GM08714 (cell line): ENCODE data around the gene EEF1AKMT4.

Source experiments
- H3K4me3 ChIP-seq: fragments of 200-500 bp; sonication (Bioruptor generic); 2 replicates; pipeline ENCODE4 v1.5.1; 2014; ENCODE audit warnings: mild to moderate bottlenecking, low read length, inconsistent platforms
- ZNF274 ChIP-seq: IDR thresholded peaks from 2 replicates; pipeline ENCODE4 v1.6.1; 2012; ENCODE audit warnings: mild to moderate bottlenecking, low read depth, low read length

Gene EEF1AKMT4

DNA sequence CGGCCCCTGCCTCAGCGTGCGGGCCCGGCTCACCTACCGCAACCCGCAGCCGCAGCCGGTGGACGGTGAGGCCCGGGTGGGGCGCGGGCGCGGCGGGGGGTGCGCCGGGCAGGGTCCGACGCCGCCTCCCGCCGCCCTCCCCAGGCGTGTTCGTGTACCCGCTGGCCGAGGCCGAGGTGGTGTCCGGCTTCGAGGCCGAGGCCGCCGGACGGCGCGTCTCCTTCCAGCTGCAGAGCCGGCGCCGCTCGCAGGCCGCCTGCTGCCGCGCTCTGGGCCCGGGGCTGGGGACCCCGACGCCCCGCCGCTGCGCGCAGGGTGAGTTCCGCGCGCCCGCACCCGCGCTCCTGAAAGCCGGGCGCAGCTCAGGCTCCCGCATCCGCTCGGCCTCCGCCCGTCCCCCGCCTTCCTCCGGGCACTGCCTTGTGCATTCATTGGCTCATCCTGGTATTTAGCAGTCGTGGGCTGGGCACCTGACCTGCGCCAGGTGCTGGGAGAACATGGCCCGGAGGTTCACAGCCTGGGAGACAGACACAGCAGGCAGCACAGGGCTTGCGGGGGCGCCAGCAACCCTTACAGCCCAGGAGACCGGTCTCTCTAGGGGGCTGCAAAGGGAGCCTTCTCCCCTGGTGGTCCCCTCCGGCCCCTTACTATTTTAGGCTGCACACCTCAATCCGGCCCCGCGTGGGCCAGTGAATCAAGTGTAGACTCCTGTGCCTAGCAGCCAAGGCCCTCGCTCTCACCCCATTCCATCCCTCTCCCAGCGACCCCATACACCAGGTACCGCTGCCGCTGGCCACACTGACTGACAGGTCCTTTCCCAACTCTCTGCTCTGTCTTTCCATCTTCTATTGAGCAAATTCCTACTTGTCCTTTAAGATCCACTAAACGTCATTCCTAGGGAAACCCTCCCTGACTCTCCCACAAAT, 18.6 kb upstream of the EEF1AKMT4 start:
- TF ChIP-seq ZNF274, result no peak
- peak overlapping the region; percentile 10; the same call in 1 of the 2 replicates for H3K4me3 ChIP-seq

DNA sequence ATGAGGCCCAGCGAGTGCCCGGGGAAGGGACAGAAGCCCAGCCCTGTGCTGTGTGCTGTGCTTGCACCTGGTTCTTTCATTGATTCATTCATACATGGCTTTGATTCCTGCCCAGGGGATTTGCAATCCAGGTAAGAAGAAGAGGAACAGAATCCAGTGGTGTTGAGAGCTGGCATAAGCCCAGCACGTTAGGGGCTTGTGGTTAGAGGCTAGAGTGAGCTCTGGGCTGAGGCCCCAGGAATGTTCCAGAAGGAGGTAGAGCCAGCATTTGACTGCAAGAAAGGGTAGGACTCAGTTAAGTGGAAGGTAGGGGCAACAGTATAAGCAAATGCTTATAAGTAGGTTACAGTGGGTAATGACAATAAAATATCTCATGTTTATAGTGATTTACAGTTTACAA, 17.8 kb upstream of the EEF1AKMT4 start:
- no peak overlapping the region for H3K4me3 ChIP-seq
- TF ChIP-seq ZNF274, result no peak

DNA sequence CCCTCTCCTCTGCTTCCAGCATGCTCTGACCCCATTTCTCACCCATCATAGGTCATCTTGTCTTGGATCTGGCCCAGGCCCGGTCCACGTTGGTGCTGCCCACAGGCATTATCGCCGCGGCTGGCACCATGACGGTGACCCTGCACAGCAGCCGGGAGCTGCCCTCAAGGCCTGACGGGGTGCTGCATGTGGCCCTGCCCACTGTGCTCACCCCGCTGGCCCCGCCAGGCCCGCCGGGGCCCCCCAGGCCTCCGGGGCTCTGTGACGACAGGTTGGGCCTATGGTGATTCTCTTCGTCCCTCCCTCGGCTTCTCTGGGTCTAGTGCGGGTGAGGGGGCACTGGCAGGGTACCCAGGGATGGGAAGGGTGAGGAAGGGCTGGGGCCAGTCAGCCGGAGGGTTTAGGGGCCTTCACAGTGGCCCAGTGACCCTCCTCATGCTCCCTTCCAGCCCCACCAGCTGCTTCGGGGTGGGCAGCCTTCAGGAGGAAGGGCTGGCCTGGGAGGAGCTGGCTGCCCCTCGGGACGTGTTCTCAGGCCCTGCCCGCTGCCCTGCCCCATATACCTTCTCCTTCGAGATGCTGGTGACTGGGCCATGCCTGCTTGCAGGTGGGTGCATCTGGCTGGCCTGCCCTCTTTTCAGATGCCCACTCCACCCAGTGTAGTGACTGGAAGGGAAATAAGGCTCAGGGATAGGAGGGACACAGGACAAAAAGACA, 16.2 kb upstream of the EEF1AKMT4 start:
- H3K4me3 ChIP-seq, result no peak overlapping the region
- TF ChIP-seq ZNF274, result no peak

DNA sequence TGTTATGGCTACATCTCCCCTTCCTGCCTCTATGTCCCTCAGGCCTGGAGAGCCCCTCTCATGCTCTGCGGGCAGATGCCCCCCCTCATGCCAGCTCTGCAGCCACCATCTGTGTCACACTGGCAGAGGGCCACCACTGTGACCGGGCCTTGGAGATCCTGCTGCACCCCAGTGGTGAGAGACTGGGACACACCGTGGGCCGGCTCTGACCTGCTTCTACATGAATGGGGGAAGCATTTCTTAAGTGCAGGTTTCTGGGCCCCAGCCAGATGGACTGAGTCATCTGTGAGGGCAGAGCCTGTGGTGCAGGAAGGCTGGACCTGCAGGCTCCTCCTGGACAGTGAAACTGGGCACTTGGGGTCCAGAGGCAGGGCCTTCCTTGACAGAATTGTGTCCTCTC, 15.2 kb upstream of the EEF1AKMT4 start:
- no peak for TF ChIP-seq ZNF274
- H3K4me3 ChIP-seq, result no peak overlapping the region

DNA sequence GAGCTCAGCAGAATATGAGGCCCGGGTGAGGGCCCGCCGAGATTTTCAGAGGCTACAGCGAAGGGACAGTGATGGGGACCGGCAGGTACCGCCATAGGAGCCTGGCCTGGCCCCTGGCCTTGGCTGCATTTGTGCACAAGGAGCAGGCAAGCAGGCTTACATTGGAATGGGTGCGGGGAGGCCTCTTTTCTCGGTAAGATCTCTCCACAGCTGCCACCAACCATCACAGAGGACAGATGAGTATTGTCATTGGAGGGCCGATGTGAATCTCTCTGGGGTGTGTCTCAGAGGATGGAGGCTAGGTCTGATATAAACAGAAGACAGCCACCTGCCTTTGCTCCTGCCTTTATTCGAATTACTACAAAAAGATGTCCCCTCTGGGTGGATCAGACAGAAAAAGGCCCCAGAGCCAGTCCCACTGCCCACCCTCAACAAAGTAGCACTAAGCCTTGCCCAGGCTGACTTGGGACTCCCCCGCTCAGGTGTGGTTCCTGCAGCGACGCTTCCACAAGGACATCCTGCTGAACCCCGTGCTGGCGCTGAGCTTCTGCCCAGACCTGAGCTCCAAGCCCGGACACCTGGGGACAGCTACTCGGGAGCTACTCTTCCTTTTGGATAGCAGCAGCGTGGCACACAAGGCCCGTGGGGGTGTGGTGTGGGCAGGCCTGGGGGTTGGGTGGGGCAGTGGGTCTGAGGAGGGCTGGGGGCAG, 14.6 kb upstream of the EEF1AKMT4 start:
- no peak for TF ChIP-seq ZNF274
- H3K4me3 ChIP-seq, result no peak overlapping the region

DNA sequence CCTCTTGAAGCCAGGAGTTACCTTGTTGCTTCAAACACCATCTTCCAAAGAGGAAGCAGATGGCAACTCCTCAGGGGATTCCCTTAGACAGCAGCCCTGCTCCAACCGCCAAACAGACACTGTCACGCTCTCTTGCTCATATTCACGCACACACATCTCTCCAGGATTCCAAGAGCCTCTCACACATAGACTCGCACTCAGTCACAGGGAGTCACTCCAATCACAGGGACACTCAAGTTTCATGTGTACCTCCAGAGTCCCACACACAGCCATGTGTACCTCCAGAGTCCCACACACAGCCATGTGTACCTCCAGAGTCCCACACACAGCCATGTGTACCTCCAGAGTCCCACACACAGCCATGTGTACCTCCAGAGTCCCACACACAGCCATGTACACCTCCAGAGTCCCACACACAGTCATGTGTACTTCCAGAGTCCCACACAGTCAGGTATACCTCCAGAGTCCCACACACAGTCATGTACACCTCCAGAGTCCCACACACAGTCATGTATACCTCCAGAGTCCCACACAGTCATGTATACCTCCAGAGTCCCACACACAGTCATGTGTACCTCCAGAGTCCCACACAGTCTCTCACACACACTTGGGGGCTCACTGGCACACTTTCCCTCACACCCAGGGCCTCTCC, 14.0 kb upstream of the EEF1AKMT4 start:
- no peak overlapping the region for H3K4me3 ChIP-seq
- TF ChIP-seq ZNF274, result no peak

DNA sequence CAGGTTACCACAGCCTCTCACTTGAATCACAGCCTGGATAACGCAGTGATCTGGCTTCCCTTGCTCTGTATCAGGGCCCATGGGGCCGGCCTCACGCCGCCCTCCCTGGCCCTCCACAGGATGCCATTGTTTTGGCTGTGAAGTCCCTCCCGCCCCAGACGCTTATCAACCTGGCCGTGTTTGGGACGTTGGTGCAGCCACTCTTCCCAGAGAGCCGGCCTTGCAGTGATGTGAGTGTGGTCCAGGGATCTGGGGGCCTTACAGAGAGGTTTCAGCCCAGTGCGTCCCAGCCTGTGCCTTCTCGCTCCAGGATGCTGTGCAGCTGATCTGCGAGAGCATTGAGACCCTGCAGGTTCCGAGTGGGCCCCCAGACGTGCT, 13.4 kb upstream of the EEF1AKMT4 start:
- H3K4me3 ChIP-seq, result no peak overlapping the region
- no peak for TF ChIP-seq ZNF274

DNA sequence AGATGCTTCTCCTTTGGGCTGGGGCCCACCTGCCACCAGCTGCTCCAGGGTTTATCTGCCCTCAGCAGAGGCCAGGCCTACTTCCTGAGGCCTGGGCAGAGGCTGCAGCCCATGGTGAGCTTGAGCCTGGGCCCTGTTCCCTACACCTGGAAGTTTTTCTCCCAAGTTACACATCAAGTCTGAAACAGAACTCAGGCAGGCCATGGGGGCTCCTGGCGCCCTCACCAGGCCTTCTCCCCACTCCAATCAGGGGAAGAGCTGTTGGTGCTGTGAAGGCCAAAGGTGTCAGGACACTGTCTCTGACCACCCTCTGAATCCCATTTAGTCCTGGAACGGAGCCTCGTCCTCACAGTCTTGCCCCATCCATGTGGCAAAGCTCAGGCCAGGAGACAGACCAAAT, 12.8 kb upstream of the EEF1AKMT4 start:
- H3K4me3 ChIP-seq, result no peak overlapping the region
- TF ChIP-seq ZNF274, result no peak

DNA sequence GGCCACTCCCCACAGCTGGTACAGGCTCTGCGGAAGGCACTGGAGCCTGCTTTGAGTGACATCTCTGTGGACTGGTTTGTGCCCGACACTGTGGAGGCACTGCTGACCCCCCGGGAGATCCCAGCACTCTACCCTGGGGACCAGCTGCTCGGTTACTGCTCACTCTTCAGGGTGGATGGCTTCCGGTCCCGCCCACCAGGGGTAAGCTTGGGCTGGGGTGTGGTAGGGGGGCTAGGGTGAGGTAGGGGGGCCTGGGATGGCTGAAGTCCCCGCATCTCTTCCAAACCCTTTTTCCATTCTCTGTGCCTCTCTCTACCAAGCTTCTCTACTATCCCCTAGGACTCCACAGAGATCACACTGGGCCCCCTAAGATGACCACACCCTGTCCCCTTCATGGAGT, 12.3 kb upstream of the EEF1AKMT4 start:
- TF ChIP-seq ZNF274, result no peak
- H3K4me3 ChIP-seq, result no peak overlapping the region

DNA sequence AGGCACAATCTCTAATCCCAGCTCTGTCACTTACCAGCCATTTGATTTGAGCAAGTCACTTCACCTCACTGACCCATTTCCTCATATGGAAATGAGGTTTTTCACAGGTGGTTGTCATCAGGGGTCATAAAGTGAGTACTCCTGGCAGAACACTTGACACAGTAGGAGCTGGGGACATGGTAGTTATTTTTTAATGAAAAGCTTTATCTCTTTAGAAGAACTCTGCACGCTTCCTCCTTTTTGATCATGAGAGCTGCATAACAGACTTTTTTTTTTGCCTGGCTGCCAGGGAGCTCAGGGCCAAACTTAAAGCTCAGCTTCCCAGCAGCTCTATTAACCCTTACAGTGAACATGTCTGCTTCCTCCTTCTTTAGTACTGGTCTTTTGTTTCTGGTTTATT, 11.7 kb upstream of the EEF1AKMT4 start:
- no peak overlapping the region for H3K4me3 ChIP-seq
- TF ChIP-seq ZNF274, result no peak

DNA sequence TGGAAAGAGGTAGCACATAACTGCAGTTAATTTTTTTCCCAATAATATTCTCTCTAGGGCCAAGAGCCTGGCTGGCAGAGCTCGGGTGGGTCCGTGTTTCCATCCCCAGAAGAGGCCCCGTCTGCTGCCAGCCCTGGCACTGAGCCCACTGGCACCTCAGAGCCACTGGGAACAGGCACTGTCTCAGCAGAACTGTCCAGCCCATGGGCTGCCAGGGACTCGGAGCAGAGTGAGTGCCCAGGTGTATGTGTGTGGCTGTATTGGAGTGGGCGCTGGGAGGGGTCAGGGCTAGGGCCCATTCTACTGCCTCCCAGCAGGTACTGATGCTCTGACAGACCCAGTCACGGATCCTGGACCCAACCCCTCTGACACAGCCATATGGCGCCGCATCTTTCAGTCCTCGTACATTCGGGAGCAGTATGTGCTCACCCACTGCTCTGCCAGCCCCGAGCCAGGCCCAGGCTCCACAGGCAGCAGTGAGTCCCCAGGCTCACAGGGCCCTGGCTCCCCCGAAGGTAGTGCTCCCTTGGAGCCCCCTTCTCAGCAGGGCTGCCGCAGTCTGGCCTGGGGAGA, 11.1 kb upstream of the EEF1AKMT4 start:
- no peak for TF ChIP-seq ZNF274
- H3K4me3 ChIP-seq, result no peak overlapping the region

DNA sequence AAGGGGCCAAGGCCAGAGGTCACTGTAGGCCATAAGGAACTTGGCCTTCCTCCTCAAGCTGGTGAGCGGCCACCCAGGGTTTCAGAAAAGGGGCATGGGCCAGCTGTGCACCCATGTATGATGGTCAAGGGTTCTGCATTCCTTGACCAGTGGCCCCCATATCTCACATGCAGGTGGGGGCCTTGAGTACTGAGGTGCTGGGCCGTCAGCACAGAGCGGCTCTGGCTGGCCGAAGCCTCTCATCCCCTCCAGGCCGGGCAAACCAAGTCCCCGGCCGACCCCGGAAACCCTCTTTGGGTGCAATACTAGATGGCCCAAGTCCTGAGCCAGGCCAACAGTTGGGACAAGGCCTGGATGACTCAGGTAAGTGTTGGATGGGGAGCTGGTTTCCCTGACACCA, 10.3 kb upstream of the EEF1AKMT4 start:
- no peak for TF ChIP-seq ZNF274
- no peak overlapping the region for H3K4me3 ChIP-seq

DNA sequence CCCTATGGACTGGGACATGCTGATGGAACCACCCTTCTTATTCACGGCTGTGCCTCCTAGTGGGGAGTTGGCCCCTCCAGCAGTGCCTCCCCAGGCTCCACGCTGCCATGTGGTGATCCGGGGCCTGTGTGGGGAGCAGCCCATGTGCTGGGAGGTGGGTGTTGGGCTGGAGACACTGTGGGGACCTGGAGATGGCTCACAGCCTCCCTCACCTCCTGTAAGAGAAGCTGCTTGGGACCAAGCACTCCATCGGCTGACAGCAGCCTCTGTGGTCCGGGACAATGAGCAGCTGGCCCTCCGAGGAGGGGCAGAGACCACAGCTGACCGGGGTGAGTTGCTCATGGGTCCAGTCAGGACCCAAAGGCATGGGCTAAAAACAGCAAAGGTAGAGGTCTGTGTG, 9.8 kb upstream of the EEF1AKMT4 start:
- TF ChIP-seq ZNF274, result no peak
- H3K4me3 ChIP-seq, result no peak overlapping the region
